ENCODE data around the gene NCAM1. TPM values are rescaled to one million over a fixed set of nuclear protein-coding genes. Genes with fewer than 3 reads are reported as not detected.

The NCAM1 gene
- polyA plus RNA-seq, 2 of the 4 experiments (the other 2 are of a cell fraction): 0.01 to 0.12 TPM

DNA sequence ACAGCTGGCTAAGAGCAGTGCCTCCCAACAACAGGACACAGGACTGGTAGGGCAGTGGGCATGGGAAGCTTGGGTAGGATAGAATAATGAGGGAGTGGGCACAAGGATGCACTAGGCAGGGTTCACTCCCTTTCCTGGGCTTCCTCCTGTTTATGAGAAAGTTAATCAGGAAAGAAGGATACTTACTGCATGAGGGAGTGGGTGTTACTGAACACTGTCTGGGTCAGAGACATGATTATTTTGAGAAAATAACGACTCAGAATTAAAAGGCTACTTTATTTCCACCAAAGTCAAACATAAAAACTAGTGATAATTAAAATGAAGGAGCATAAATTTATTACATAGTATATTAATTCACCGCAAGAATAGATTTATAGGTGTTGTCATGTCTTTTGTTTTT, 35.8 kb downstream of the NCAM1 start:
- no peak overlapping the region for H3K27ac ChIP-seq
- ChIA-PET POLR2A (no interaction called here), CTCF (no interaction called here)
- DNase-seq (ENCODE audit: low read depth in 1 of 2, low spot score in 1 of 2) (no peak), FAIRE-seq (no peak), ATAC-seq (no peak)
- WGBS (ENCODE audit: missing lambda C conversion rate): 39% methylated on average over 2 of the region's 2 CpGs
- H3K4me3 ChIP-seq: no peak overlapping the region
- no peaks in the 10 kb centered on the region for H3K4me1 ChIP-seq
- H3K4me2 ChIP-seq: no peak overlapping the region
- H3K9me3 ChIP-seq: no peaks in the 10 kb centered on the region
- TF ChIP-seq REST (IDR thresholded peaks at IDR 0.05) (no peak), MAX (IDR thresholded peaks at IDR 0.05) (no peak), USF2 (IDR thresholded peaks at IDR 0.05) (no peak), RAD21 (conservative IDR thresholded peaks at IDR 0.05 in 1 of 2, IDR thresholded peaks at IDR 0.05 in 1 of 2) (no peak), SREBF2 (IDR thresholded peaks at IDR 0.05) (no peak), MAFK (IDR thresholded peaks at IDR 0.05; ENCODE audit: partially characterized antibody) (no peak), PBX3 (IDR thresholded peaks at IDR 0.05) (no peak), EHMT2 (IDR thresholded peaks at IDR 0.05; ENCODE audit: low read depth) (no peak), NPAS2 (CRISPR knock-in tag; IDR thresholded peaks at IDR 0.05; ENCODE audit: borderline replicate concordance) (no peak), HOXB13 (CRISPR knock-in tag; IDR thresholded peaks at IDR 0.05; ENCODE audit: low read depth) (no peak), JUN (IDR thresholded peaks at IDR 0.05) (no peak)
- TF ChIP-seq, protein P1, sequence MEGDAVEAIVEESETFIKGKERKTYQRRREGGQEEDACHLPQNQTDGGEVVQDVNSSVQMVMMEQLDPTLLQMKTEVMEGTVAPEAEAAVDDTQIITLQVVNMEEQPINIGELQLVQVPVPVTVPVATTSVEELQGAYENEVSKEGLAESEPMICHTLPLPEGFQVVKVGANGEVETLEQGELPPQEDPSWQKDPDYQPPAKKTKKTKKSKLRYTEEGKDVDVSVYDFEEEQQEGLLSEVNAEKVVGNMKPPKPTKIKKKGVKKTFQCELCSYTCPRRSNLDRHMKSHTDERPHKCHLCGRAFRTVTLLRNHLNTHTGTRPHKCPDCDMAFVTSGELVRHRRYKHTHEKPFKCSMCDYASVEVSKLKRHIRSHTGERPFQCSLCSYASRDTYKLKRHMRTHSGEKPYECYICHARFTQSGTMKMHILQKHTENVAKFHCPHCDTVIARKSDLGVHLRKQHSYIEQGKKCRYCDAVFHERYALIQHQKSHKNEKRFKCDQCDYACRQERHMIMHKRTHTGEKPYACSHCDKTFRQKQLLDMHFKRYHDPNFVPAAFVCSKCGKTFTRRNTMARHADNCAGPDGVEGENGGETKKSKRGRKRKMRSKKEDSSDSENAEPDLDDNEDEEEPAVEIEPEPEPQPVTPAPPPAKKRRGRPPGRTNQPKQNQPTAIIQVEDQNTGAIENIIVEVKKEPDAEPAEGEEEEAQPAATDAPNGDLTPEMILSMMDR (IDR thresholded peaks at IDR 0.05): no peak
- TF ChIP-seq, protein P2, sequence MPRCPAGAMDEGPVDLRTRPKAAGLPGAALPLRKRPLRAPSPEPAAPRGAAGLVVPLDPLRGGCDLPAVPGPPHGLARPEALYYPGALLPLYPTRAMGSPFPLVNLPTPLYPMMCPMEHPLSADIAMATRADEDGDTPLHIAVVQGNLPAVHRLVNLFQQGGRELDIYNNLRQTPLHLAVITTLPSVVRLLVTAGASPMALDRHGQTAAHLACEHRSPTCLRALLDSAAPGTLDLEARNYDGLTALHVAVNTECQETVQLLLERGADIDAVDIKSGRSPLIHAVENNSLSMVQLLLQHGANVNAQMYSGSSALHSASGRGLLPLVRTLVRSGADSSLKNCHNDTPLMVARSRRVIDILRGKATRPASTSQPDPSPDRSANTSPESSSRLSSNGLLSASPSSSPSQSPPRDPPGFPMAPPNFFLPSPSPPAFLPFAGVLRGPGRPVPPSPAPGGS (IDR thresholded peaks at IDR 0.05): no peak

GRCh38 chr11:112997857-112998466, 36.7 kb downstream of the NCAM1 start:
- Histone ChIP-seq H3K9me3 (no peaks in the 10 kb centered on the region), H3K4me2 (no peak overlapping the region), H3K4me1 (no peaks in the 10 kb centered on the region), H3K27ac (no peak overlapping the region), H3K4me3 (no peak overlapping the region)
- 8% methylated on average over 3 of the region's 3 CpGs for WGBS (ENCODE audit: missing lambda C conversion rate)
- ChIA-PET CTCF (no interaction called here), POLR2A (no interaction called here)
- FAIRE-seq (no peak), ATAC-seq (no peak), DNase-seq (ENCODE audit: low read depth in 1 of 2, low spot score in 1 of 2) (no peak)
- TF ChIP-seq ZSCAN20 (CRISPR knock-in tag; IDR thresholded peaks at IDR 0.05) (no peak), EHMT2 (IDR thresholded peaks at IDR 0.05; ENCODE audit: low read depth) (no peak), CHD2 (IDR thresholded peaks at IDR 0.05; ENCODE audit: low read length, partially characterized antibody) (no peak), RCOR1 (IDR thresholded peaks at IDR 0.05; ENCODE audit: low read depth, low read length) (no peak), FOSL2 (IDR thresholded peaks at IDR 0.05) (no peak), FOSL2 (CRISPR knock-in tag; IDR thresholded peaks at IDR 0.05) (no peak), PBX3 (IDR thresholded peaks at IDR 0.05) (no peak), GATA3 (IDR thresholded peaks at IDR 0.05; ENCODE audit: borderline replicate concordance) (no peak)
- TF ChIP-seq, protein P1 (IDR thresholded peaks at IDR 0.05): no peak

Measured in A549 (cell line).